Right lobe of liver (tissue), 6 donors: ENCODE results near the gene HDHD3. TPM values are rescaled to one million over a fixed set of nuclear protein-coding genes. Genes with fewer than 3 reads are reported as not detected.
"Not testable (repeated sequence)": the region's sequence is repeated elsewhere in the genome, so short reads cannot be mapped to it uniquely, and the experiment has no call there.

ENCODE experiments used
- ATAC-seq, 4 donors: fragments of 200-7000 bp; cut with Tn5 transposase; one replicate each; pipeline ENCODE4 v1.9.1; 2020; ENCODE audit warnings: mild to moderate bottlenecking in 4 of 4, moderate library complexity in 4 of 4
- DNase-seq, 3 donors: peaks; one replicate each; pipeline ENCODE4 v3.0.0-alpha.2; 2020
- H3K27ac ChIP-seq, 3 donors: fragments of 200-600 bp; one replicate each; pipeline ENCODE4 v1.8.0; 2022
- H3K27me3 ChIP-seq, 2 donors: fragments of 200-600 bp; one replicate each; pipeline ENCODE4 v1.8.0; 2022
- H3K36me3 ChIP-seq, 4 donors: fragments of 200-600 bp; sonication (generic) in 1 of 4; one replicate each; pipeline versions ENCODE4 v1.5.1 to v1.8.0; 2017 to 2022; ENCODE audit warnings: control low read depth in 1 of 4
- H3K4me1 ChIP-seq, 4 donors: fragments of 200-600 bp; sonication (generic) in 1 of 4; one replicate each; pipeline versions ENCODE4 v1.5.1 to v1.8.0; 2017 to 2022; ENCODE audit warnings: control low read depth in 1 of 4
- H3K4me3 ChIP-seq, 3 donors: fragments of 200-600 bp; one replicate each; pipeline ENCODE4 v1.8.0; 2022
- H3K9me3 ChIP-seq, 4 donors: fragments of 200-600 bp; sonication (generic) in 1 of 4; one replicate each; pipeline versions ENCODE4 v1.5.1 to v1.8.0; 2017 to 2022; ENCODE audit warnings: control low read depth in 1 of 4
- POLR2A ChIP-seq: fragments of 450-650 bp; IDR thresholded peaks from one replicate; pipeline ENCODE4 v1.6.1; 2017; ENCODE audit warnings: antibody characterized with exemption, mild to moderate bottlenecking
- WGBS: methylation state at CpG from one replicate; pipeline ENCODE4 v1.1.6; 2018; ENCODE audit warnings: low coverage, low lambda C conversion rate; ENCODE audit not compliant: insufficient coverage; ENCODE audit errors: missing lambda C conversion rate; 5-methylcytosine and 5-hydroxymethylcytosine counted together
- intact Hi-C, 2 donors: fragments of 100-400 bp; cut with DNase I; formaldehyde crosslinking; loops; one replicate each; pipeline versions ENCODE4 v1.11.2 to v1.14.1; 2022
- total RNA-seq, 6 experiments: library from RNA; depleted of rRNA in 2 of 6; stranded (reverse); fragments of >200 nt in 2 of 6; fragmentation: NEBNext Ultra II Directional in 3 of 6; extraction: Animal tissue kit (Norgen Biotek cat#: 25700) in 3 of 6; gene quantifications; one replicate each; pipeline versions ENCODE4 v1.1.0 to v1.2.4, GENCODE V29; 2016 to 2023
- TF ChIP-seq, protein P1 (sequence below), 4 donors: fragments of 200-600 bp in 3 of 4; fragments of 450-650 bp in 1 of 4; IDR thresholded peaks; one replicate each; pipeline versions ENCODE4 v1.5.1 to v1.8.0; 2016 to 2022; ENCODE audit warnings: antibody characterized with exemption in 4 of 4, mild to moderate bottlenecking in 2 of 4
- donor health status: DM: no; HTN: yes; CAD: no.
- donor health status: DM: no; HTN: no; CAD: no.
- donor health status: DM: no; HTN: no; CAD: no.
- donor health status: DM: no; HTN: yes; CAD: no.
- donor health status: DM: no; HTN: yes; CAD: no.

HDHD3 gene
- total RNA-seq, 6 experiments from 2014 or later = 36.5 to 70.5 (median 67.1) TPM

- ATAC-seq (peak; percentile 79 to 83 (median 80)), DNase-seq (peak; percentile 74 to 90 (median 84))
- peaks cover 0 to 32% (median 16%) of the 10 kb centered on the region in 4 donors for H3K36me3 ChIP-seq
- no peaks in the 10 kb centered on the region for H3K9me3 ChIP-seq
- TF ChIP-seq POLR2A = no peak
- TF ChIP-seq, protein P1, sequence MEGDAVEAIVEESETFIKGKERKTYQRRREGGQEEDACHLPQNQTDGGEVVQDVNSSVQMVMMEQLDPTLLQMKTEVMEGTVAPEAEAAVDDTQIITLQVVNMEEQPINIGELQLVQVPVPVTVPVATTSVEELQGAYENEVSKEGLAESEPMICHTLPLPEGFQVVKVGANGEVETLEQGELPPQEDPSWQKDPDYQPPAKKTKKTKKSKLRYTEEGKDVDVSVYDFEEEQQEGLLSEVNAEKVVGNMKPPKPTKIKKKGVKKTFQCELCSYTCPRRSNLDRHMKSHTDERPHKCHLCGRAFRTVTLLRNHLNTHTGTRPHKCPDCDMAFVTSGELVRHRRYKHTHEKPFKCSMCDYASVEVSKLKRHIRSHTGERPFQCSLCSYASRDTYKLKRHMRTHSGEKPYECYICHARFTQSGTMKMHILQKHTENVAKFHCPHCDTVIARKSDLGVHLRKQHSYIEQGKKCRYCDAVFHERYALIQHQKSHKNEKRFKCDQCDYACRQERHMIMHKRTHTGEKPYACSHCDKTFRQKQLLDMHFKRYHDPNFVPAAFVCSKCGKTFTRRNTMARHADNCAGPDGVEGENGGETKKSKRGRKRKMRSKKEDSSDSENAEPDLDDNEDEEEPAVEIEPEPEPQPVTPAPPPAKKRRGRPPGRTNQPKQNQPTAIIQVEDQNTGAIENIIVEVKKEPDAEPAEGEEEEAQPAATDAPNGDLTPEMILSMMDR (IDR thresholded peaks at IDR 0.05) = no peak
- H3K27me3 ChIP-seq = no peaks in the 10 kb centered on the region
- H3K27ac ChIP-seq = peak overlapping the region in 2 of 3 donors; percentile 61 to 62
- H3K4me1 ChIP-seq = peaks cover 0 to 59% (median 23%) of the 10 kb centered on the region in 4 donors
- intact Hi-C loops = no loop called here
- WGBS = 33% methylated on average over 7 of the region's 9 CpGs
- peak overlapping the region in 2 of 3 donors; percentile 6 to 7 for H3K4me3 ChIP-seq
Measured at GRCh38 chr9:113387560-113388230, 10.9 kb upstream of the HDHD3 start.

DNA sequence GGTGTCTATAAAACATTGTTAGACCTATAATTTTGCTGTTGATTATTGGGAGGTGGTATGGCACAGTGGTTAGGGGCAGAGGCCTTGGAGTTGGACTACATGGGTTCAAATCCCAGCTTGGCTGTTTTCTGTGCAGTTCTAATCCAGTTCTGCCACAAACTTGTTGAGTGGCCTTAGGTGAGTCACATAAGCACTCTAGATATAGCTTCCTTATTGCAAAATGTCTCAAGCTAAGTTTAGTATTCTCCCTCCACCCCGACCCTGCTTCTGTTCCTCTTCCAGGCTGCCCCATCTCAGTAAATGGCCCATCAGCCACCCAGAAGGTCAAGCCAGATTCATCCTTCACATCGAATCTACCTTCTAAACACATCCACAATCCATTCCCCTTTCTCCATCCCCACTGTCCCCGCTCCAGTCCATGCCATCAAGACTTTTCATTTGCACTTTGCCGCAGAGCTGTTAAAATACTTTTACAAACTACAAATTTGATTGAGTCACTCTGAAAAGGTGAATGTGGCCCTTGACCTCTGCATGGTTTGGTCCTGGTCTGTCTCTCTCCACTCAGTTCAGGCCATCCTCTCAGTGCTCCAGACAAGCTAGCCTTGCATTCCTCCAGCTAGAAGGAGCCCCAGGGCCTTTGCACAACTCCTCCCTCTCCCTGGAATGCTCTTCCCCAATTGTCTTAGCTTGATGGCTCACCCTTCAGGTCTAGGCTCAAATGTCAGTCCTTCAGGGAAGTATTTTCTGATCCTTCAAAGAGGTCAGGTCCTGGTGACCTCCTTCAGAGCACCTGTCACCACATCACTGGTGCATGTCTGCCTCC is 10.0 kb upstream of the HDHD3 start:
- peaks cover 0 to 28% (median 13%) of the 10 kb centered on the region in 4 donors for H3K36me3 ChIP-seq
- H3K4me1 ChIP-seq = peaks cover 0 to 68% (median 26%) of the 10 kb centered on the region in 4 donors
- ATAC-seq = peak in 1 of 4 donors; percentile 10

DNA sequence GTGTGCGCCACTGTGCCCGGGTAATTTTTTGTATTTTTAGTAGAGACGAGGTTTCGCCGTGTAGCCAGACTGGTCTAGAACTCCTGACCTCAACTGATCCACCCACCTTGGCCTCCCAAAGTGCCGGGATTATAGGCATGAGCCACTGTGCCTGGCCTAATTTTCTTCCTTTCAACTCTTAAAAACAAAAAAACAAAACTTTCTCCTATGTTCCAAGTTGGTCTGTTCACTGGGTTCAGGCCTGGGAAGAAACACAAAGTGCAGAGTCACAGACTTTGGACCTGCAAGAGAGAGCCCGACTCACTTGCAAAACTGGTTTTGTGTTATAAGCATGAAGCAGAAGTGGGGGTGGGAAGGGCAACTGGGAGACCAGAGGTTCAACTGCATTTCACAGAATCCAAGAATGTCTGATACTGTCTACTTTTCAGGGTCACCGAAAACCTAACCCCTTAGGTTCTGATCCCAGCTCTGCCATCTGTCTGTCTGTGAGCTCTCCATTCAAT is 5.2 kb upstream of the HDHD3 start:
- intact Hi-C loops = no loop called here
- 37% methylated on average over 6 of the region's 8 CpGs for WGBS
- ATAC-seq = peak; percentile 67 to 80 (median 75)
- peak in 2 of 3 donors; percentile 69 to 88 for DNase-seq
- peak overlapping the region in 2 of 3 donors; percentile 37 to 76 for H3K27ac ChIP-seq
- no peak overlapping the region for H3K4me3 ChIP-seq
- H3K4me1 ChIP-seq = peaks cover 0 to 66% (median 22%) of the 10 kb centered on the region in 4 donors
- TF ChIP-seq, protein P1 (IDR thresholded peaks at IDR 0.05) = no peak
- TF ChIP-seq POLR2A = no peak
- no peaks in the 10 kb centered on the region for H3K27me3 ChIP-seq
- peaks cover 0 to 2% (median 0%) of the 10 kb centered on the region in 4 donors for H3K36me3 ChIP-seq
- H3K9me3 ChIP-seq = no peaks in the 10 kb centered on the region

More for the DNA sequence above, 10.0 kb upstream of the HDHD3 start:
- TF ChIP-seq POLR2A = no peak
- TF ChIP-seq, protein P1 (IDR thresholded peaks at IDR 0.05) = no peak
- peak overlapping the region in 2 of 3 donors; percentile 61 to 62 for H3K27ac ChIP-seq
- no peak for DNase-seq
- 51% methylated on average over 4 of the region's 4 CpGs for WGBS
- no peaks in the 10 kb centered on the region for H3K27me3 ChIP-seq
- no peaks in the 10 kb centered on the region for H3K9me3 ChIP-seq
- H3K4me3 ChIP-seq = peak overlapping the region in 2 of 3 donors; percentile 2 to 7
- intact Hi-C loops = no loop called here

GRCh38 chr9:113381441-113381840 is 4.7 kb upstream of the HDHD3 start:
- peak overlapping the region in 2 of 3 donors; percentile 37 to 76 for H3K27ac ChIP-seq
- DNase-seq, H3K9me3 ChIP-seq, H3K36me3 ChIP-seq, H3K4me3 ChIP-seq, H3K27me3 ChIP-seq, intact Hi-C loops, ATAC-seq: not testable (repeated sequence)
- H3K4me1 ChIP-seq = peaks cover 0 to 61% (median 19%) of the 10 kb centered on the region in 4 donors
- 59% methylated on average over 5 of the region's 7 CpGs for WGBS
